ENCODE data around the gene PMPCA.
A peak's percentile ranks its signal among the peaks of the same experiment; 100 is the strongest.

The PMPCA gene

DNA sequence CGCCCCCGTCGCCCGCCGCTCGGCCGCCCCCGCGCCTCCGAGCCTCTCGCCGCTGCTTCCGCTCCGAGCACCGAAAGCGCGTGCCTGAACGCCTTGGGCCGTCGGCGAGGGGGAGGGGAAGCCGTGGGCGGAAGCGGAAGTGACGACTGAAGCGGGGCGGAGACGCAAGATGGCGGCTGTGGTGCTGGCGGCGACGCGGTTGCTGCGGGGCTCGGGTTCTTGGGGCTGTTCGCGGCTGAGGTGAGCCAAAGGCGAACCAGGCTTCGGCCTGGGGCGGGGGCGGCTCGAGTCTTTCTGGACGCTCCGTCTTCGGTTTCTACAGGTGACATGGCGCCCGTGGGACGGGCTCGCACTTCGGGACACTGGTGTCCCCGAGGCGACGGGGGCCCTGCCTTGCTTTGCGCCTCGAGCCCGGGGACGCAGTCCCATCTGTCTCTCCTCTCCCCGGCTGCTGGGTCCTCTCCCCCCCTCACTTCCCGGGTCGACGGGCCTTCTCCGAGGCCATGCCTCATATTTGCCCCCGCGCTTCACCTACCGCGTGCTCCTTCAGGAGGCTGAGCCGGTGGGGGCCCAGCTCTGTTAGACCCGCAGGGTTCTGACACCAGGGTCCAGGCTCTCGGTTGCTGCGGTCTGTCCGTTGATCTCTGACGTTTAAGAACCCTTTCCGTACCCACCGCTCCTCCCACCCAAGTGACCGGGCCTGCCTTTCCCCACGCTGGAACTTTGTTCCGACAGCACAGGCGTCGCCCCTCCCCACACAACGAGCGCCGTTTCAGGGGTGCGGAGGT lies at the start of gene PMPCA, which contains the start of gene ENTR1:
TSS of gene PMPCA (plus strand) at position 159 of the 788 bp plus-strand sequence. CDS start at position 170, 11 bp downstream.
TSS of gene ENTR1 (minus strand) at position 115 of the 788 bp plus-strand sequence. CDS start 217 bp downstream, outside the sequence.
- DNase-seq: peak in 55 of 56 donors; percentile 23 to 96 (median 82)

DNA sequence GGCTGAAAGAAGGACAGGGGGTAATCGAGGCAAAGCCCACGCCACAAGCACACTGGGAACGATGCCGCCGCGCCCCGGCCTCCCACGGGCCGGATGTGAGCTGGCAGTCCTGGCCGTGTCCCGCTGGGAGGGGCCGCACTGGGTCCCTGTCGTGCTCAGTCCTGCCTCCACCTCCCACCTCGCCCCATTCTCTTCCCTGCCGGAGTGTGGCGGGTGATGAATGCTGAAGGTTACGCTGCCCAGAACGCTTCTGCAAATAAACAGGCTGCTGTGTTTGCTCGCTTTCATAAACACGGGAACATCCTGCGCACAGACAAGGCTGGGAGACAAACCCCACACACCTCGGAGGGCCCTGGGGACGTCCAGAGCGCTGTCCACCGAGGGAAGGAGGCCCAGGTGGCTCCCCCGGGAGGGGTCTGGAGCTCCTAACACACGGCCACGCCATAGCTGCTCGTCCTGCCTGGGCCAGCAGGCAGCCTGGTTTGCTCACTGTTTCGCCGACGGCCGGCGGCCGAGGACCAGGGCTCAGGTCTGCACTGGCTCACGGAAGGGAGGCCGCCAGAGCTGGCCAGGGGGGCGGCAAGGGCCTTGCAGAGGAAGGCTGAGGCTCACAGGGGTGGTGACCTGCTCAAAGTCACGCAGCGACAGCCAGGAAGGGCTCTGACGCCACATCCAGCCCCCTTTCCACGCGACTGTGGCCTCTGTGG lies 49.3 kb upstream of the PMPCA start:
- no peak for DNase-seq

DNA sequence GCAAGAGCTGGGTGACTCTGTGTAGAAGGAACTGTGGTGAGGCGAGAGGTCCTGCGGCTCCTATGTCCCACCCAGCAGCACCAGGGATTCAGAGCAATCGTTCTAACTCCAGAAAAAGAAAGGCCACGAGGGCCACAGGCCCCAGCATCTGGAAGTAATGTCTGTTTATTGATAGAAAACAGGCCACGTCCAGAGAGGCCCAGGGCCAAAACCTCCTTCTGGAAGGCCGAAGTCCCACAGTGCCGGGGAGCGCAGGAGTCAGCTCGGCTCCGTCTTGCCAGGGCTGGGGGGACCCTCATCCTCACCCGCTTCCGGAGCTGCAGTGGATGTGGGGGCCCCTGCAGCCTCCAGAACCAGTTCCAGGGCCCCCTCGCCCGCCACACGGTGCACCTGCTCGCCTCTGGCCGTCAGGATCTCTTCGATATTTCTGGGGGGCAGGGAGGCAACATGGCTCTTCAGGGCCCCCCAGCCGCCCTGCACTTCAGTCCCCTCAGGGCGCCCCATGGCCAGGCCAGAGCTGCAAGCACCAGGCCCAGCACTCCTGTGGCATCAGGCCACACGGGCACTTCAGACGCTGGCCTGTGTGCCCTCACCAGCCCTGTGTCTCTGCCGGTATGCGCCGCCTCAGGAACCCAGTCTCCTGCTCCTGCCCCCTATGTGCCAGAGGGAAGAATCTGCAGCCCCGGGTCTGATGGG lies 48.6 kb upstream of the PMPCA start:
- no peak for DNase-seq

DNA sequence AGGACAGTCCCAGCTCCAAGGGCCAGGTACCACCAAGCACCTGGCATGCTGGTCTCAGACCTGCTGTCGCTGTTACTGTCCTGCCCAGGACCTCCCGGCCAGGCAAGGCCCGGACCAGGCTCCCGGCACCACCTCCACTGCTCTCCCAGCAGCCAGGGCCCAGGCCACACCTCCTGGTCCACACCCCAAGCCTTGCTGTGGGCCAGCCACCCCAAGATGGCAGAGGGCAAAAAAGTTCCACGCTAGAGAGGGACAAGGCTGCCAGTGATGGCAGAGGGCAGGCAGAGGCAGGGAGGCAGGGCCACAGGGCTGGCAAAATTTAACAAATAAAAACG lies 48.0 kb upstream of the PMPCA start:
- DNase-seq: no peak

- DNase-seq: peak in 55 of 56 donors; percentile 59 to 98 (median 91)
Measured at GRCh38 chr9:136363106-136363948, 47.1 kb upstream of the PMPCA start, which contains the start of gene DNLZ. DNLZ (minus strand) TSS chr9:136363744; CDS start chr9:136363714, 30 bp downstream.

- no peak for DNase-seq
Measured at GRCh38 chr9:136363949-136364748, 46.3 kb upstream of the PMPCA start.

GRCh38 chr9:136364942-136365774 lies 45.3 kb upstream of the PMPCA start:
- DNase-seq: no peak

DNA sequence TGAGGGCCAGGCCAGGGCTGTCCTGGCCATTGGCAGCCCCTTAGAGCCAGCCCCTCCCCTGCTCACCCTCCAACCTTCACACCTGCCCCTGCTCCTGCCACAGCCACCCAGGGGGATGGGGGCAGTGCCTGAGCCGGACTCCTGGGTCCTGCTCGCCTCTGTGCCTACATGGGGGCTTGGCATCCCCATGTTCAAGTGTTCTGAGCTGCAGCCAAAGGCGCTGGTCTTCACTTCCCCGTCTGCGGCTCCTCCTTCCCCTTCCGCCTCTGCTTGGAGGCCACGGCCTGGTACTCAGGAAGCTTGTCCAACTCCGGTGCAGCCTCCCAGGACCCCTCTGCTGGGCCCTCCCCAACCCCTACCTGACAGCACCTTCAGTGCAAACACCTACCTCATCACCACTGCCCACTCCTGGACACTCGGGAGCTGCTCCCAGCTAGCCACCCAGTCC lies 44.7 kb upstream of the PMPCA start:
- DNase-seq: peak in 1 of 56 donors; percentile 25

DNA sequence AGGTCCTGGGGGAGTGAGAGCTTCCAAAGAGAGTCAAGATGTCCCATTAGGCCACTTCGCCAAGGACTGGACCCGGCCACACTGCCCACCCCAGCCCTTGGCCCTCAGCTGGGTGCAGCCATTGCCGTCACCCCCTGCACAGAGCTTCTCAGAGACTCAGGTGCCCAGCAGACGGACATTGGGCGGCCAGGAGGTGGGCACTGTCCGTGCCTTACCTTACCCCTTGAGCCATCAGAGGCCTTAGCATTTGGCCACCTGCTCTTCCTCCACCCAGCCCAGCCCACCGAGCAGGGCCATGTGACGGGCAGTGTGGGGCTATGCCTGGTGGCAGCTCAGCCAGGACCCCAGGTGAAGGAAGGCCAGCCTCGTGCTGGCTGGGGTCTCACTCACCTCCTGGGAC lies 43.6 kb upstream of the PMPCA start:
- DNase-seq: no peak

- DNase-seq: no peak
Measured at GRCh38 chr9:136367296-136368145, 42.9 kb upstream of the PMPCA start.

- DNase-seq: no peak
Measured at GRCh38 chr9:136368190-136368589, 42.3 kb upstream of the PMPCA start.

- no peak for DNase-seq
Measured at GRCh38 chr9:136370037-136370436, 40.4 kb upstream of the PMPCA start.

GRCh38 chr9:136370687-136371532 lies 39.5 kb upstream of the PMPCA start:
- DNase-seq: no peak

DNA sequence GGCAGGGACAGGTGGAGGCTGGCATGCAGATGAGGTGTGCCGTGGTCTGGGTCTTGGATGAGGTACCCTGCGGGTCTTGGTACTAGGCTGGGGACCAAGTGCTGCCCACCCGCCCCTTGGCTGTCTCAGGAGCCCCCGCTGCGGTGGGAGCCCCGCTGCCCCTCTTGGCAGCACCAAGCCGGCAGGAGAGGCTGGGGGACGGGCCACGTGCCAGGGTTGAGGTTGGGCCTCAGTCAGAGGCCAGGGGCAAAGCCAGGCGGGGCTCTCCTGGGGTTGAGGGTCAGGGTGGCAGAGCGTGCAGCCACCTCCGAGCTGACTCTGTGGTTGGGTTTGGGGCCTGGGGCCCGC lies 39.0 kb upstream of the PMPCA start:
- DNase-seq: no peak

GRCh38 chr9:136372006-136372405 lies 38.5 kb upstream of the PMPCA start:
- no peak for DNase-seq

- DNase-seq: peak in 11 of 56 donors; percentile 13 to 59 (median 23)
Measured at GRCh38 chr9:136372561-136373299, 37.7 kb upstream of the PMPCA start.

All from nucleus accumbens (tissue), 56 donors.